Esophagus squamous epithelium (tissue), 5 donors: ENCODE data around the gene F5. TPM values are rescaled to one million over a fixed set of nuclear protein-coding genes. Genes with fewer than 3 reads are reported as not detected.

Experiments used
- DNase-seq: peaks from one replicate; lab custom pipeline; 2025; lab: John Stamatoyannopoulos, UW
- H3K27ac ChIP-seq, 4 donors: fragments of 200-600 bp; sonication (generic); one replicate each; pipeline ENCODE4 v1.5.1; 2016 to 2019; ENCODE audit warnings: mild to moderate bottlenecking in 1 of 4
- H3K27me3 ChIP-seq, 4 donors: fragments of 200-600 bp; sonication (generic); 1 replicate in 3 of 4; 2 replicates in 1 of 4; pipeline versions ENCODE4 v1.5.1 to v1.6.0; 2017 to 2021; ENCODE audit warnings: antibody characterized with exemption in 1 of 4
- H3K36me3 ChIP-seq, 3 donors: fragments of 200-600 bp; sonication (generic); one replicate each; pipeline ENCODE4 v1.5.1; 2016 to 2019
- H3K4me1 ChIP-seq, 3 donors: fragments of 200-600 bp; sonication (generic); one replicate each; pipeline ENCODE4 v1.5.1; 2017 to 2019
- H3K4me3 ChIP-seq, 4 donors: fragments of 200-600 bp; sonication (generic); 1 replicate in 3 of 4; 2 replicates in 1 of 4; pipeline ENCODE4 v1.5.1; 2016 to 2019; ENCODE audit warnings: mild to moderate bottlenecking in 2 of 4, moderate library complexity in 1 of 4
- H3K9me3 ChIP-seq, 3 donors: fragments of 200-600 bp; sonication (generic); one replicate each; pipeline ENCODE4 v1.5.1; 2016 to 2019
- CTCF ChIP-seq, 6 experiments: fragments of 450-650 bp in 4 of 6; fragments of 200-600 bp in 2 of 6; sonication (generic) in 2 of 6; IDR thresholded peaks; one replicate each; pipeline ENCODE4 v1.5.1; 2016 to 2019; ENCODE audit warnings: antibody characterized with exemption in 6 of 6, mild to moderate bottlenecking in 4 of 6, moderate library complexity in 4 of 6
- POLR2A ChIP-seq, 4 donors: fragments of 450-650 bp; IDR thresholded peaks; one replicate each; pipeline ENCODE4 v1.6.1; 2017; ENCODE audit warnings: antibody characterized with exemption in 4 of 4, mild to moderate bottlenecking in 4 of 4, moderate library complexity in 3 of 4
- WGBS, 2 donors: methylation state at CpG; one replicate each; pipeline ENCODE4 v1.1.5; 2018; 5-methylcytosine and 5-hydroxymethylcytosine counted together
- intact Hi-C: fragments of 100-400 bp; cut with DNase I; formaldehyde crosslinking; loops from one replicate; pipeline ENCODE4 v1.15.0; 2022
- total RNA-seq, 4 donors: library from RNA; depleted of rRNA; stranded (reverse); fragments of >200 nt; gene quantifications; one replicate each; pipeline ENCODE4 v1.1.0, GENCODE V29; 2016
- donor health status: DM: yes; HTN: yes; CAD: no.

The F5 gene
- total RNA-seq, 4 donors from 2014 or later = 0.13 to 0.41 TPM; not detected in 2

- H3K27ac ChIP-seq = no peak overlapping the region
- 60 to 68% methylated on average over 4 of the region's 4 CpGs for WGBS, 2 donors
- H3K4me1 ChIP-seq = peaks cover 0 to 10% (median 3%) of the 10 kb centered on the region in 3 donors
- H3K27me3 ChIP-seq = peaks cover 0 to 27% (median 0%) of the 10 kb centered on the region in 4 donors
- DNase-seq = no peak
- no peaks in the 10 kb centered on the region for H3K9me3 ChIP-seq
- H3K4me3 ChIP-seq = no peak overlapping the region
- intact Hi-C loops = no loop called here
- H3K36me3 ChIP-seq = no peaks in the 10 kb centered on the region
- TF ChIP-seq POLR2A (IDR thresholded peaks at IDR 0.05) = no peak
- TF ChIP-seq CTCF (IDR thresholded peaks at IDR 0.05) = no peak
These were observed 2.7 kb upstream of the F5 start for GRCh38 chr1:169588785-169589485.

- WGBS, 2 donors = 13 to 30% methylated on average over 1 of the region's 1 CpG
- Histone ChIP-seq H3K27me3 (peaks cover 0 to 28% (median 0%) of the 10 kb centered on the region in 4 donors), H3K4me1 (peaks cover 0 to 10% (median 3%) of the 10 kb centered on the region in 3 donors), H3K9me3 (no peaks in the 10 kb centered on the region), H3K36me3 (no peaks in the 10 kb centered on the region), H3K4me3 (no peak overlapping the region), H3K27ac (no peak overlapping the region)
- intact Hi-C loops = no loop called here
- DNase-seq = no peak
- TF ChIP-seq CTCF (IDR thresholded peaks at IDR 0.05) = no peak
- TF ChIP-seq POLR2A (IDR thresholded peaks at IDR 0.05) = no peak
These were observed 1.8 kb upstream of the F5 start for GRCh38 chr1:169588112-169588511.

- peak overlapping the region in 1 of 4 donors; percentile 47 for H3K4me3 ChIP-seq
- intact Hi-C loops = no loop called here
- peak overlapping the region in 1 of 4 donors; percentile 22 for H3K27ac ChIP-seq
- H3K36me3 ChIP-seq = no peaks in the 10 kb centered on the region
- no peak for DNase-seq
- TF ChIP-seq POLR2A (IDR thresholded peaks at IDR 0.05) = no peak
- TF ChIP-seq CTCF (IDR thresholded peaks at IDR 0.05) = no peak
- H3K9me3 ChIP-seq = no peaks in the 10 kb centered on the region
- H3K4me1 ChIP-seq = peaks cover 0 to 10% (median 3%) of the 10 kb centered on the region in 3 donors
- peaks cover 0 to 44% (median 0%) of the 10 kb centered on the region in 4 donors for H3K27me3 ChIP-seq
- 8 to 36% methylated on average over 2 to 4 of the region's 5 CpGs for WGBS, 2 donors
These were observed 250 bp downstream of the F5 start for GRCh38 chr1:169586067-169586394.

- Histone ChIP-seq H3K9me3 (no peaks in the 10 kb centered on the region), H3K4me3 (no peak overlapping the region), H3K4me1 (peaks cover 0 to 10% (median 3%) of the 10 kb centered on the region in 3 donors), H3K36me3 (no peaks in the 10 kb centered on the region), H3K27me3 (peaks cover 0 to 48% (median 0%) of the 10 kb centered on the region in 4 donors), H3K27ac (no peak overlapping the region)
- intact Hi-C loops = no loop called here
- no peak for DNase-seq
- TF ChIP-seq POLR2A (IDR thresholded peaks at IDR 0.05) (no peak), CTCF (IDR thresholded peaks at IDR 0.05) (no peak)
These were observed 1.1 kb downstream of the F5 start for GRCh38 chr1:169585181-169585580.

- DNase-seq = no peak
- intact Hi-C loops = no loop called here
- no peak overlapping the region for H3K4me3 ChIP-seq
- TF ChIP-seq POLR2A (IDR thresholded peaks at IDR 0.05) (no peak), CTCF (IDR thresholded peaks at IDR 0.05) (no peak)
- WGBS, 2 donors = 8 to 22% methylated on average over 4 of the region's 4 CpGs
- H3K9me3 ChIP-seq = no peaks in the 10 kb centered on the region
- peaks cover 0 to 10% (median 3%) of the 10 kb centered on the region in 3 donors for H3K4me1 ChIP-seq
- peaks cover 0 to 51% (median 0%) of the 10 kb centered on the region in 4 donors for H3K27me3 ChIP-seq
- no peaks in the 10 kb centered on the region for H3K36me3 ChIP-seq
- no peak overlapping the region for H3K27ac ChIP-seq
These were observed 1.7 kb downstream of the F5 start for GRCh38 chr1:169584483-169585144.
